IPS-18a (cell line): ENCODE results near the gene KIF1A.

Experiments used
- H3K27ac ChIP-seq: one replicate; pipeline ENCODE4 v1.5.1; 2013; ENCODE audit warnings: low read length
- H3K27me3 ChIP-seq: one replicate; pipeline ENCODE4 v1.6.1; 2013; ENCODE audit warnings: mild to moderate bottlenecking, low read length; ENCODE audit not compliant: control insufficient read depth, insufficient read depth
- H3K36me3 ChIP-seq: one replicate; pipeline ENCODE4 v1.6.1; 2013; ENCODE audit warnings: low read depth, low read length; ENCODE audit not compliant: control insufficient read depth
- H3K4me1 ChIP-seq: one replicate; pipeline ENCODE4 v1.6.1; 2013; ENCODE audit warnings: low read depth, low read length; ENCODE audit not compliant: control insufficient read depth
- H3K4me3 ChIP-seq: one replicate; pipeline ENCODE4 v1.5.1; 2013; ENCODE audit warnings: low read length
- H3K9ac ChIP-seq: one replicate; pipeline ENCODE4 v1.6.1; 2013; ENCODE audit warnings: mild to moderate bottlenecking, low read length, moderate library complexity
- H3K9me3 ChIP-seq: one replicate; pipeline ENCODE4 v1.6.1; 2013; ENCODE audit warnings: low read depth, low read length; ENCODE audit not compliant: control insufficient read depth

The KIF1A gene

GRCh38 chr2:240825476-240825875 is 5.5 kb upstream of the KIF1A start:
- peaks cover 40% of the 10 kb centered on the region for H3K27me3 ChIP-seq
- no peak overlapping the region for H3K4me3 ChIP-seq
- no peaks in the 10 kb centered on the region for H3K36me3 ChIP-seq
- no peaks in the 10 kb centered on the region for H3K9me3 ChIP-seq
- H3K27ac ChIP-seq: no peak overlapping the region
- H3K4me1 ChIP-seq: peaks cover 5% of the 10 kb centered on the region
- H3K9ac ChIP-seq: no peak overlapping the region

DNA sequence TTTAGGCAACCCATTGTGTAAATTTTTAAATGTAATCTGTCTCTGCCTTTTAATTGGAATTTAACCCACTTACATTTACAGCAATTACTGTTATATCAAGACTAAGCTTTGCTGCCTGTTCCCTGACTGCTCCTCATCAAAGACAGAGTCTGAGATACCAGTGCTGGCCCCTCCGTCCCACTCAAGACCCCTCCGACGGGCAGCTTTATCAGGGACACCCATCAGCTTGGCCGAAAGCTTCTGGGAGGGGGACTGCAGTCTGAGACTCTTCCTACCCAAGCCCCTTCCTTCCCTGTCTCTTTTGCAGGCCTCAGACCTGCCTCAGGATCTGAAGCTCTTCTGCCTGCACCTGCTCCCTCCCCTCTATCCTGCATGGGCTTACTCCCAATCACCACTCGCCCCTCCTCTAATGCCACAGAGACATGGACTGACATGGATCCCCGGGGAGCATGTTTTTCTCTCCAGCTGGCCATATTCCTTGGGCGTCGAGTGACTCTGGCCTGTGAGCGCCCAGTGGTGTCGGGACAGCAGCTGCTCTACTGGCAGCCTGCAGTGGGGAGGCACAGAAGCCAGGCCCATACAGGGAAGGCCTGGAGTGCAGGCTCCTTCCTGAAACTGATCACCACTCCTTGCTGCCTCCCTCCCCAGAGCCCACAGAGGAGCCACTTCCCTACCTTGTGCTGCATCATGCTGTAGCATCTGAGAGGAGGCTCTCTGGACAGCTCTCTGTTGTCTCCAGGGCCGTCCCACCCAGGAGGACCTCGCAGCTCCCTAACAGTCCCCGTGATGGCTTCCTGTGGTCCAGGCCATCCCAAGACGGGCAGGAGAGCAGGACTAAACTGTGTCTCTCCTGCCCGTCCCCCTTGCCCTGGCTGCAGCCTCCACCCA is 3.7 kb upstream of the KIF1A start:
- peaks cover 5% of the 10 kb centered on the region for H3K4me1 ChIP-seq
- H3K36me3 ChIP-seq: no peaks in the 10 kb centered on the region
- H3K27me3 ChIP-seq: peaks cover 23% of the 10 kb centered on the region
- H3K27ac ChIP-seq: no peak overlapping the region
- no peaks in the 10 kb centered on the region for H3K9me3 ChIP-seq
- no peak overlapping the region for H3K9ac ChIP-seq
- no peak overlapping the region for H3K4me3 ChIP-seq

DNA sequence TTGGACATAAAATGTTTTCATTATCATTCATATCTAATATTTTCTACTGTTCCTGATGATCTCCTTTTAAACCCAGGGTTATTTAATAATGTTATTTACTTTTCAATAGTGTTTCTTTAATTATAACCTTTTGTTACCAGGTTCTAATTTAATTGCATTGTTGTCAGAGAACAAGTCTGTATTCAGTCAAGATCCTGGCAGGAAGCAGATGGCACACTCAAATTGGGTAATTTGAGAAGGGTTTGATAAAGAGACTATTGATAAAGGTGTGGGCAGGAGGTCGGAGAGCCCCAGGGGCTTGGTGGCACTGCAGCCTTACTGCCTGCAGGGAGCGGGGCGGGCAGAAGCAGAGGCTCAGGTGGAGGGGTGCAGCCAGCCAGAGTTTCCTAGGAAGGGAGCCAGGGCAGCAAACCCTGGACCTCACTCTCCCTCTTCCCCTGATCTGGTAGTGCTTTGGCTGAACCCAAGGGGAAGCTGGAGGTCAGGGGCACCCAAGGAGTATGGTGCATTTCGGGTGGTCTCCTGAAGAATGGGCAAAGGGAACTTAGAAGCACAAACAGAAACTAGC is 2.3 kb upstream of the KIF1A start:
- no peak overlapping the region for H3K27ac ChIP-seq
- H3K9ac ChIP-seq: no peak overlapping the region
- no peak overlapping the region for H3K4me3 ChIP-seq
- peaks cover 23% of the 10 kb centered on the region for H3K27me3 ChIP-seq
- no peaks in the 10 kb centered on the region for H3K9me3 ChIP-seq
- H3K36me3 ChIP-seq: no peaks in the 10 kb centered on the region
- peaks cover 15% of the 10 kb centered on the region for H3K4me1 ChIP-seq

GRCh38 chr2:240821429-240821778 is 1.4 kb upstream of the KIF1A start:
- Histone ChIP-seq H3K9me3 (no peaks in the 10 kb centered on the region), H3K4me1 (peaks cover 15% of the 10 kb centered on the region), H3K36me3 (no peaks in the 10 kb centered on the region), H3K27me3 (peaks cover 23% of the 10 kb centered on the region), H3K9ac (peak overlapping the region; percentile 80), H3K27ac (no peak overlapping the region), H3K4me3 (peak overlapping the region; percentile 68)

DNA sequence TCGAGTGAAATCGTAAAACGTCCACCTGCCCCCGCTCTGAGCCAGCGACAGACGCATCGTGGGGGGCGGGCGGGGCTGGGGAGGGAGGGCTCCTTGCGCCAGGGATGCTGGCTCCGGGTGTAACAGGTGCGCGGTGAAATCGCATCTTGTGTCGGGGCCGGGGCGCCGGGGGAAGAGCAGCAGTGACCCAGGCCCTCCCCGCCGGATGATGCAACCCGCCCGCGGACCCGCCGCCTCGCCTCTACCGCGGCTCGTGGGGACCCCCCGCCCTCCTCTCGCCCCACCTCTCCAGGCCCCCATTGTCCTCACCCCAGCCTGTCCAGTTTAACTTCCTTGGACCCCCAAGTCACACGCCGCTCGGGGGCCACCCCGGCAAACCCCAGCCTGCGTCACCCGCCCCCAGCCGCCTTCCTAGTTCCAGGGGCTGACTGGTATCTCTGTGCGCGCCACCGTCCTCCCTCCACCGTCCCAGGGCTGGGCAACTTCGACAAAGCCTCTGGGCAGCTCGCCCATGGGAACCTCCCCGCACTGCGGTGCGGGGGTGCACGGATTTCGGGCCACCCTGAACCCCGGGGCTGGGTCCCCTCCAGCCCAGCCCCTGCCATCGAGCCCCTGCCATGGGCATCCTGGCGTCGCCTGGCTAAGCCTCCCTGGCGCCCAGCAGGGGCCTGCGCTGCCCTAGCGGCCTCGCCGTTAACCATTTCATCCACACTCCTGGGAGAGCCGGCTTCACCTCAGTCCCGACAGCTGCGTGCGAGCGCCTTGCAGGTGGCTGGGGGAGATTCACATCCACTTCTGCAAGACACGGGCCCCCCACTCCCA is 799 bp upstream of the KIF1A start:
- Histone ChIP-seq H3K36me3 (peaks cover 6% of the 10 kb centered on the region), H3K9me3 (no peaks in the 10 kb centered on the region), H3K9ac (peak overlapping the region; percentile 80), H3K4me3 (peak overlapping the region; percentile 68), H3K27ac (no peak overlapping the region), H3K27me3 (peaks cover 23% of the 10 kb centered on the region), H3K4me1 (peaks cover 15% of the 10 kb centered on the region)

- Histone ChIP-seq H3K4me1 (peaks cover 15% of the 10 kb centered on the region), H3K9ac (peak overlapping the region; percentile 88), H3K27me3 (peaks cover 23% of the 10 kb centered on the region), H3K9me3 (no peaks in the 10 kb centered on the region), H3K27ac (no peak overlapping the region), H3K4me3 (peak overlapping the region; percentile 81), H3K36me3 (peaks cover 6% of the 10 kb centered on the region)
Observed at GRCh38 chr2:240819126-240819857, 727 bp downstream of the KIF1A start.

GRCh38 chr2:240818293-240819125 is 1.5 kb downstream of the KIF1A start:
- peak overlapping the region; percentile 81 for H3K4me3 ChIP-seq

DNA sequence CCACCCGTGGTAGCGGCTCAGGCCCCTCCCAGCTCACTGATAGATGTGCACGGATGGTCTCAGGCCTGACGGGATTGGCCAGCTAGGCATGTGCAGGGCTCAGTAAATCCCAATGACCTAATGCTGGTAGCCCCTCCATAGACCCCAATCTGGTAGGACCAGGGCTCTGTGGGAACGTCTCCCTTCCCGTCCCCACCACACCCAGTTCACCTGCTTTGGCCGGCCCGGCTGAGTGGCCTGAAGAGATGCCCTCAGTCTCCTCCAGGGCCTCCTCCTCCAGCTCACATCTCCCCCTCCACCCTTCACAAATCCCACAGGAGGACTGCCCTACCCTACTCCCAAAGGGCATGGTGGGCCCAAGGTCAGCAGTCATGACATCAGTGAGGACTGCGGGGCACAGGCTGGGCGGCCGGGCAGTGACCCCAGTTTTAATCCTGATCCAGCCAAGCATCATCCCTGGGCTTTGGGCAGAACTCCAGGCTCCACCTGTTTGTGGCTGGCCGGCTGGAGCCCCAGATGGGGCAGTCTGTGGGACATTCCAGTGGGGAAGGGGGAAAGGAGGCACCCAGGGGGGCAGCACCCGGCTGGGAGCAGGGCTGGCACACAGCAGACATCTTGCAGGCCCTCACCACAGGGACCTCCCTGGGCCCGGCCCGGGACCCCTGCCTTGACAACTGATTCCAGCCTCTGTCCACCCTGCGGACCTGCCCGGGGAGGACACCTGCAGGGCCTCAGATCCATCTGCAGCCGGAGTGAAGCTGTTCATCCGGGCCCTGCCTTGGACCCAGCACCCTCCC is 2.3 kb downstream of the KIF1A start:
- peaks cover 9% of the 10 kb centered on the region for H3K36me3 ChIP-seq
- H3K4me3 ChIP-seq: peak overlapping the region; percentile 81
- H3K27ac ChIP-seq: no peak overlapping the region
- H3K27me3 ChIP-seq: peaks cover 14% of the 10 kb centered on the region
- no peaks in the 10 kb centered on the region for H3K9me3 ChIP-seq
- H3K9ac ChIP-seq: peak overlapping the region; percentile 88
- peaks cover 15% of the 10 kb centered on the region for H3K4me1 ChIP-seq

More at GRCh38 chr2:240818293-240819125, 1.5 kb downstream of the KIF1A start:
- Histone ChIP-seq H3K4me1 (peaks cover 15% of the 10 kb centered on the region), H3K36me3 (peaks cover 6% of the 10 kb centered on the region), H3K9me3 (no peaks in the 10 kb centered on the region), H3K27me3 (peaks cover 22% of the 10 kb centered on the region), H3K27ac (peak overlapping the region; percentile 39), H3K9ac (peak overlapping the region; percentile 88)

DNA sequence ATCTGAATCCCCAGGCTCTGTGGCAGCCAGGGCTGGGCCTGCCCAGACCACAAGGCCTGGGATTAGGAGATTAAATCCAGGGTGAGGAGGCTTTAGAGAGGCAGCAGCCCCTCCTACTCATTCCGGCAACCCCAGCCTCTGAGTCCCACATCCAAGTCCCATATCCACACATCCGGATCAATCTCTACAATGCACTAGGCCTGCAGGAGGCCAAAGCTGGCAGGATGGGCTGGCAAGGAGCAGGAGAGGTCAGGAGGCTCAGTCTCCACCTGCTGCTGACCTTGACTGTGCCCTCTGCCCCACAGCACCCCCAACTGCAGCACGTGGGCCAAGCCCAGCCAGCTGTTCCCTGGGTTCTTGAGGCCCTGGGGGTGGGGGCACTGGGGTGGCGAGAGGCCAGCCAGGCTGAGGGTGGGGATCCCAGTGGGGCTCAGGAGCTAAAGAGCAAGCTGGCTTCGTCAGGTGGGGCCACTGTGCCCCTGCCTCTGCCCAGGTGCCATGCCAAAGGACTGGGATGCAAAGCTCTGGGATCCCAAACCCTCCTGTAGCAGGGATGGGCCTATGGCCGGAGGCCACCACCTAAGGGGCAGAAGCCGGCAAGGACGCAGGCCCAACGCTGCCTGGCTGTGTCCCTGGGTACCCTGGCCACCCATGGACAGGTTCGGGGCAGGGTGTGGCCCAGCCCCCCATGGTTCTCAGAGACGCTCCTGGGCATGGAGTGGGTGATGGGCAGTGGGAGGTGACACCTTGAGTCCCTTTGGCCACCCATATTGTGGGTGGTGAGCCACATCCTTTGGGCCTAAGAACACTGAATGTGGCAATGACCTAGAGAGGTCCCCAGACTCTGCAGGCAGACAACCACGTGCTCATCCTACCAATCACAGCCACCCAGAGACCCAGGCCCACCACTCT is 3.2 kb downstream of the KIF1A start:
- Histone ChIP-seq H3K27me3 (peaks cover 6% of the 10 kb centered on the region), H3K27ac (no peak overlapping the region), H3K36me3 (peaks cover 14% of the 10 kb centered on the region), H3K9me3 (no peaks in the 10 kb centered on the region), H3K9ac (no peak overlapping the region), H3K4me3 (no peak overlapping the region), H3K4me1 (peaks cover 15% of the 10 kb centered on the region)
